HG03432 (cell line): ENCODE results near the gene SELENOV.

Experiments used
- ATAC-seq: cut with Tn5 transposase; IDR thresholded peaks from one replicate; pipeline ENCODE4 v1.9.1; 2021; ENCODE audit warnings: mild to moderate bottlenecking, moderate library complexity; ENCODE audit not compliant: unreplicated experiment

Gene SELENOV

GRCh38 chr19:39492225-39492624 lies 22.7 kb upstream of the SELENOV start:
- ATAC-seq: no peak

GRCh38 chr19:39492788-39493187 lies 22.2 kb upstream of the SELENOV start:
- no peak for ATAC-seq

- ATAC-seq: no peak
Measured at GRCh38 chr19:39494661-39495060, 20.3 kb upstream of the SELENOV start.

GRCh38 chr19:39496063-39496462 lies 18.9 kb upstream of the SELENOV start:
- no peak for ATAC-seq

- ATAC-seq: no peak
Measured at GRCh38 chr19:39497701-39497995, 17.3 kb upstream of the SELENOV start.

GRCh38 chr19:39497996-39498797 lies 16.7 kb upstream of the SELENOV start:
- no peak for ATAC-seq

GRCh38 chr19:39498798-39499642 lies 15.9 kb upstream of the SELENOV start, which contains the start of gene DLL3:
Gene DLL3 (plus strand): TSS chr19:39498947. CDS start chr19:39498975, 28 bp downstream.
- no peak for ATAC-seq

- no peak for ATAC-seq
Measured at GRCh38 chr19:39499932-39500331, 15.0 kb upstream of the SELENOV start.

- ATAC-seq: no peak
Measured at GRCh38 chr19:39500543-39500942, 14.4 kb upstream of the SELENOV start.

- no peak for ATAC-seq
Measured at GRCh38 chr19:39501340-39501739, 13.6 kb upstream of the SELENOV start.

GRCh38 chr19:39502640-39503417 lies 12.1 kb upstream of the SELENOV start:
- no peak for ATAC-seq

GRCh38 chr19:39506598-39506943 lies 8.4 kb upstream of the SELENOV start:
- ATAC-seq: no peak

- ATAC-seq: no peak
Measured at GRCh38 chr19:39506944-39507714, 7.8 kb upstream of the SELENOV start.

- no peak for ATAC-seq
Measured at GRCh38 chr19:39507715-39508364, 7.1 kb upstream of the SELENOV start.

- ATAC-seq: no peak
Measured at GRCh38 chr19:39508629-39509028, 6.3 kb upstream of the SELENOV start.

- ATAC-seq: no peak
Measured at GRCh38 chr19:39509233-39509632, 5.7 kb upstream of the SELENOV start.

GRCh38 chr19:39512988-39513387 lies 2.0 kb upstream of the SELENOV start:
- ATAC-seq: no peak

- ATAC-seq: no peak
Measured at GRCh38 chr19:39515551-39516191, 732 bp downstream of the SELENOV start.

- ATAC-seq: no peak
Measured at GRCh38 chr19:39516270-39516669, 1.3 kb downstream of the SELENOV start.

- ATAC-seq: no peak
Measured at GRCh38 chr19:39517432-39517831, 2.5 kb downstream of the SELENOV start.
